GM12878 (cell line): ENCODE measurements around the gene DNAH17. TPM values are rescaled to one million over a fixed set of nuclear protein-coding genes. Genes with fewer than 3 reads are reported as not detected.

Experiments used
- ATAC-seq: fragments of 200-7000 bp; cut with Tn5 transposase; 3 replicates; pipeline ENCODE4 v1.9.1; 2020; ENCODE audit warnings: mild to moderate bottlenecking, moderate library complexity
- BruUV-seq: library from RNA; stranded (reverse); fragments of 400-500 nt; replicated peaks from 2 replicates; lab custom pipeline; 2021; lab: Mats Ljungman, UMichigan
- CTCF ChIA-PET: fragments of 300-600 bp; sonication (Branson Sonifier 250); formaldehyde crosslinking; extraction: SDS; loops from one replicate; lab custom pipeline; 2021; ENCODE audit warnings: inconsistent platforms; lab: Yijun Ruan, JAX
- POLR2A ChIA-PET: fragments of 350-600 bp; formaldehyde crosslinking; extraction: SDS; loops from one replicate; lab custom pipeline; 2021; ENCODE audit warnings: inconsistent platforms; lab: Charles Lee
- RAD21 ChIA-PET: fragments of 300-600 bp; sonication (Branson Sonifier 250); formaldehyde crosslinking; loops from one replicate; lab custom pipeline; 2023; ENCODE audit warnings: antibody characterized with exemption; ENCODE audit not compliant: unreplicated experiment; lab: Charles Lee
- SMC1A ChIA-PET: fragments of 300-600 bp; sonication (Branson Sonifier 250); formaldehyde crosslinking; loops from one replicate; lab custom pipeline; 2023; ENCODE audit not compliant: unreplicated experiment, uncharacterized antibody; lab: Charles Lee
- DNase-seq: peaks from one replicate; pipeline ENCODE4 v3.0.0-alpha.2; 2011; ENCODE audit warnings: low read depth, low spot score
- FAIRE-seq: peaks from 3 replicates; lab custom pipeline; 2011; peaks lifted over from hg19 to GRCh38; lab: Jason Lieb, UNC
- H2AFZ ChIP-seq: 2 replicates; pipeline ENCODE4 v1.6.0; 2011; ENCODE audit warnings: low read depth, low read length, control low read depth; ENCODE audit not compliant: control insufficient read depth
- H3K27ac ChIP-seq: 2 replicates; pipeline ENCODE4 v1.5.1; 2011; ENCODE audit warnings: control low read depth; ENCODE audit not compliant: control insufficient read depth, insufficient read depth
- H3K27me3 ChIP-seq, 2 experiments: replicated peaks in 1 of 2; 2 replicates each; pipeline versions ENCODE4 v1.6.0 to v1.6.1; 2011; ENCODE audit warnings: low read length in 1 of 2; ENCODE audit not compliant: control insufficient read depth in 2 of 2, insufficient read depth in 2 of 2
- H3K36me3 ChIP-seq, 2 experiments: 2 replicates each; pipeline ENCODE4 v1.5.1; 2011; ENCODE audit warnings: low read length in 1 of 2; ENCODE audit not compliant: control insufficient read depth in 2 of 2, insufficient read depth in 2 of 2
- H3K4me1 ChIP-seq: 2 replicates; pipeline ENCODE4 v1.6.1; 2011; ENCODE audit warnings: mild to moderate bottlenecking, low read length, moderate library complexity, mixed read lengths; ENCODE audit not compliant: control insufficient read depth, insufficient read depth
- H3K4me2 ChIP-seq: 2 replicates; pipeline ENCODE4 v1.6.0; 2011; ENCODE audit warnings: control low read depth; ENCODE audit not compliant: control insufficient read depth, insufficient read depth
- H3K4me3 ChIP-seq: fragments of 200-600 bp; sonication (generic); 2 replicates; pipeline ENCODE4 v1.5.1; 2016
- H3K79me2 ChIP-seq: 2 replicates; pipeline ENCODE4 v1.6.0; 2011; ENCODE audit warnings: low read length; ENCODE audit not compliant: control insufficient read depth, insufficient read depth
- H3K9ac ChIP-seq: 2 replicates; pipeline ENCODE4 v1.8.0; 2011; ENCODE audit warnings: low read length, control low read depth, mixed read lengths; ENCODE audit not compliant: control insufficient read depth, insufficient read depth
- H3K9me3 ChIP-seq: replicated peaks from 3 replicates; pipeline ENCODE4 v1.5.1; 2011; ENCODE audit warnings: mild to moderate bottlenecking, low read length; ENCODE audit not compliant: control insufficient read depth, insufficient read depth
- H4K20me1 ChIP-seq: 2 replicates; pipeline ENCODE4 v1.6.0; 2011; ENCODE audit not compliant: control insufficient read depth, insufficient read depth
- CEBPB ChIP-seq, 2 experiments: fragments of 150-350 bp in 1 of 2; IDR thresholded peaks; 2 replicates each; pipeline ENCODE4 v1.6.1; 2012 to 2014; ENCODE audit warnings: low read depth in 2 of 2, low read length in 2 of 2, borderline replicate concordance in 1 of 2, inconsistent platforms in 1 of 2
- CEBPZ ChIP-seq: fragments of 150-350 bp; IDR thresholded peaks from 2 replicates; pipeline ENCODE4 v1.6.1; 2016; ENCODE audit warnings: low read depth, low read length
- CREB1 ChIP-seq: IDR thresholded peaks from 2 replicates; pipeline ENCODE4 v1.6.1; 2012; ENCODE audit warnings: low read depth, mild to moderate bottlenecking, inconsistent platforms
- JUNB ChIP-seq: IDR thresholded peaks from 2 replicates; pipeline ENCODE4 v1.6.1; 2016; ENCODE audit warnings: antibody characterized with exemption, mild to moderate bottlenecking
- LARP7 ChIP-seq: fragments of 450-650 bp; IDR thresholded peaks from 2 replicates; pipeline ENCODE4 v1.6.1; 2017; ENCODE audit warnings: mild to moderate bottlenecking
- MXI1 ChIP-seq: fragments of 150-350 bp; IDR thresholded peaks from 2 replicates; pipeline ENCODE4 v1.6.1; 2011; ENCODE audit warnings: low read depth, mild to moderate bottlenecking, inconsistent platforms, low read length, improper control_type of control experiment
- SMC3 ChIP-seq: IDR thresholded peaks from 2 replicates; pipeline ENCODE4 v1.6.1; 2011; ENCODE audit warnings: low read length, improper control_type of control experiment, borderline replicate concordance
- SREBF2 ChIP-seq: IDR thresholded peaks from 2 replicates; pipeline ENCODE4 v1.6.1; 2012; ENCODE audit warnings: mild to moderate bottlenecking, low read length
- TCF3 ChIP-seq: IDR thresholded peaks from 2 replicates; pipeline ENCODE4 v1.6.1; 2012; ENCODE audit warnings: low read depth, mild to moderate bottlenecking, low read length, borderline replicate concordance; ENCODE audit not compliant: insufficient read depth
- YY1 ChIP-seq: IDR thresholded peaks from 2 replicates; pipeline ENCODE4 v1.6.1; 2011; ENCODE audit warnings: low read depth, mild to moderate bottlenecking, low read length
- WGBS: methylation state at CpG from one replicate; pipeline ENCODE4 v1.1.6; 2016; ENCODE audit warnings: low lambda C conversion rate; ENCODE audit not compliant: insufficient replicate concordance, insufficient coverage; ENCODE audit errors: missing lambda C conversion rate; 5-methylcytosine and 5-hydroxymethylcytosine counted together
- in situ Hi-C: fragments of 300-500 bp; cut with MboI; formaldehyde crosslinking; loops from 9 replicates; pipeline ENCODE4 v1.14.3; 2018; ENCODE audit warnings: mixed read lengths
- intact Hi-C: fragments of 100-400 bp; cut with micrococcal nuclease; formaldehyde crosslinking; loops from one replicate; pipeline ENCODE4 v1.14.2; 2022; ENCODE audit not compliant: unreplicated experiment
- polyA plus RNA-seq, 11 experiments: library from polyadenylated mRNA; depleted of rRNA in 4 of 11; unstranded in 6 of 11; stranded (reverse) in 5 of 11; fragments of >200 nt; fragmentation: Nextera tagmentation in 4 of 11; fragmentation: Illumina TruSeq in 1 of 11; extraction: Ambion mirVana in 4 of 11; extraction: Trizol in 1 of 11; gene quantifications; 1 replicate in 1 of 11; 2 replicates in 10 of 11; pipeline versions ENCODE4 v1.2.1 to v1.2.3, GENCODE V29; 2011 to 2016; ENCODE audit warnings: inconsistent platforms in 2 of 11, missing spikeins in 2 of 11, low read depth in 1 of 11
- total RNA-seq, 4 experiments: library from RNA; depleted of rRNA in 3 of 4; stranded (reverse); fragments of >200 nt in 3 of 4; fragmentation: Illumina TruSeq in 1 of 4; extraction: Trizol in 1 of 4; gene quantifications; 2 replicates each; pipeline versions ENCODE4 v1.2.1 to v1.2.3, GENCODE V29; 2013 to 2021

Gene DNAH17
- total and polyA plus RNA-seq, 10 of the 15 experiments (the other 5 are each of a cell fraction or from before 2014, with no cell fraction given) = 0.16 to 2.9 (median 0.56) TPM

- no peak for TF ChIP-seq CEBPB (IDR thresholded peaks at IDR 0.05; ENCODE audit: borderline replicate concordance in 1 of 2, low read depth in 2 of 2, low read length in 2 of 2)
- no peak for TF ChIP-seq CREB1
- no peak for TF ChIP-seq LARP7
- TF ChIP-seq SREBF2 = no peak
Observed at GRCh38 chr17:78588258-78589030, 11.2 kb upstream of the DNAH17 start (continued).

DNA sequence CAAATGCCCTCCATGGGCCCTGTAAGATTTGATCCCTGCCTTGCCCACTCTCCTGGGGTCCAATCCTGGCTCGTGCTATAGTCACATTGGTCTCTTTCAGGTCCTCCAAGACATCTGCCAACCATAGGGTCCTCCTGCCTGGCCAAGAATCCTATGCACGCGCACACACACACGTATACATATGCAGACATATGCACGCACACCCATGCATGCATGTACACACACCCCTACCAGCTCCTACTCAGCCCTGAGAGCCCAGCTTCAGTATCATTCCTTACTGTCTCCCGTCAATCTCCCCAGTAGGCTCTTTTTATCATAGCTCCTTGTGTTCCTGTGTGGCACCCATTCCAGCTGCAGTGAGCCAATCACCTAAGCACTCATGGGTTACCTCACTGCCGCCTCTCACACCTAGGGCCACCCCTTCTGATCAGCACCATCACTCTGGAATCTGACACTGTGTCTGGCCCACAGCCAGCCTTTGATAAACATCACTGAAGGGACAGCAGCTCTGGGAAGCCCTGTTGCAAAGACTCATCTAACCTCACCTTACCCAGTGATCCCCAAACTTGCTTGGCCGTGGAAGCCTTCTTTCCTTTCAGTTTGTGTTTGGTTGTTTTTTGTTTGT is 7.9 kb upstream of the DNAH17 start:
- no peak overlapping the region for H3K27ac ChIP-seq
- intact Hi-C loops (no loop called here), in situ Hi-C loops (no loop called here)
- peaks cover 0 to 1% of the 10 kb centered on the region in 2 experiments; a peak in 2 of 4 replicates for H3K27me3 ChIP-seq
- H3K4me3 ChIP-seq = no peak overlapping the region
- H3K9ac ChIP-seq = no peak overlapping the region
- 31% methylated on average over 8 of the region's 8 CpGs for WGBS
- no peak for DNase-seq
- no peaks in the 10 kb centered on the region for H3K36me3 ChIP-seq
- RAD21 ChIA-PET = no interaction called here
- H3K79me2 ChIP-seq = no peaks in the 10 kb centered on the region
- CTCF ChIA-PET = no interaction called here
- SMC1A ChIA-PET = no interaction called here
- no peak overlapping the region for H2AFZ ChIP-seq
- no peaks in the 10 kb centered on the region for H3K9me3 ChIP-seq
- no TSS peak for BruUV-seq
- POLR2A ChIA-PET = interaction anchor here (0.6 kb wide), 1 partner anchor 38 kb away, joined by 4 read pairs; no protein-coding TSS in a partner anchor
- no peak for ATAC-seq
- TF ChIP-seq CEBPZ (no peak), JUNB (no peak), SMC3 (no peak), YY1 (no peak), TCF3 (no peak), MXI1 (no peak)
- no peak overlapping the region for H3K4me2 ChIP-seq
- H3K4me1 ChIP-seq = no peaks in the 10 kb centered on the region
- FAIRE-seq = no peak
- H4K20me1 ChIP-seq = no peaks in the 10 kb centered on the region
